ENCODE data around the gene LGALS9. TPM values are rescaled to one million over a fixed set of nuclear protein-coding genes. Genes with fewer than 3 reads are reported as not detected.

Gene LGALS9
- polyA plus RNA-seq, 3 donors = 149 to 581 (median 149) TPM

DNA sequence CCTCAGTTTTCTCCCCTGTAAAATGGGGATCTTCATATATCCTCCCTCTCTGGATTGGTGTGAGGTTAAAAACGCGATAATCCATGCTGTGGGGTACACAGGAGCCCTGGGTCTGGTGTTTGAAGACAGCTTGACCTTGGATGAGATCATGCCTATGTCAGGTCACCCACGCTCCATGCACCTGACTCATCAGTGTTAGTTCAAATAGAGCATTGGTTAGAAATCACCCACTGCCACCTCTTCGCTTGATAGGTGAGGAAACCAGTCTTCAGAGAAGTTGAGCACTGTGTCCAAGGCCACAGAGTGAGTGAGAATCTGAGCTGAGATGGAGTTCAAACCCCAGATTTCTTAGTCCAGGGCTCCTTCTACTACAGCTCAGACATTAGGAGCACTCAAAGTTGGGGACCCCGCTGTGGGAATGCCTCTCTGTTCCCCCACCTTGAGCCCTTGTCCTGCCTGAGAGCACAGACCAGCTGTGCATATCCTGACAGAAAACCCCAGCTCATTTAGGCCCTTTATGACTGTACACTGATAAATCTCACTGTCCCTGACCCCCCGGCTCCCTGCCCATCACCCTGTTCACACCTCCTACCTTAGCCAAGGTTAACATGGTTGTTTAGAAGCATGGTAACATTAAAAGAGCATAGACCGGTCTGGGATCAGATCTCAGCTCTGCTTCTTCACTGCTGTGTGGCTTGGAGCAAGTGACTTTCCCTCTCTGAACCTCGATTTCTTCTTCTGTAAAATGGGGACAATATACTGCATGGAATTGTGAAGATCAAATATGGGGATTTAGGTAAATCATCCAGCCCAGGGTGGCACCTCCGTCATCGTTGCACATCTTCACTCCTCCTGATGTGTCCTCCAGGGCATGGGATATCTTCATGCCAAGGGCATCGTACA, 22.4 kb upstream of the LGALS9 start:
- Mint-ChIP-seq H3K36me3 (peaks cover 88 to 97% of the 10 kb centered on the region in 2 donors), H3K27ac (peak overlapping the region in 2 of 7 donors; percentile 46 to 64), H3K27me3 (ENCODE audit: low read depth in 3 of 3) (peaks cover 0 to 2% (median 2%) of the 10 kb centered on the region in 3 donors), H3K4me3 (no peak overlapping the region), H3K4me1 (no peaks in the 10 kb centered on the region), H3K9me3 (no peaks in the 10 kb centered on the region)
- no peak for DNase-seq
- peak overlapping the region in 1 of 2 donors; percentile 3 for H3K27ac ChIP-seq (ENCODE audit: low read depth in 1 of 2, low read length in 2 of 2)
- no peak overlapping the region for H3K4me3 ChIP-seq (replicated peaks in 1 of 3; ENCODE audit: low read depth in 2 of 3, low read length in 3 of 3)
- H3K9ac ChIP-seq (ENCODE audit: insufficient read depth, low read length, poor library complexity, severe bottlenecking) = no peak overlapping the region
- H3K36me3 ChIP-seq (replicated peaks in 1 of 2; ENCODE audit: control insufficient read depth in 1 of 2, insufficient read depth in 2 of 2, low read length in 2 of 2) = peaks cover 97 to 99% of the 10 kb centered on the region in 2 donors
- peaks cover 22% of the 10 kb centered on the region for H4K20me1 ChIP-seq (ENCODE audit: insufficient read depth, low read length)
- intact Hi-C loops (cut with micrococcal nuclease) = no loop called here
- TF ChIP-seq, protein P1, sequence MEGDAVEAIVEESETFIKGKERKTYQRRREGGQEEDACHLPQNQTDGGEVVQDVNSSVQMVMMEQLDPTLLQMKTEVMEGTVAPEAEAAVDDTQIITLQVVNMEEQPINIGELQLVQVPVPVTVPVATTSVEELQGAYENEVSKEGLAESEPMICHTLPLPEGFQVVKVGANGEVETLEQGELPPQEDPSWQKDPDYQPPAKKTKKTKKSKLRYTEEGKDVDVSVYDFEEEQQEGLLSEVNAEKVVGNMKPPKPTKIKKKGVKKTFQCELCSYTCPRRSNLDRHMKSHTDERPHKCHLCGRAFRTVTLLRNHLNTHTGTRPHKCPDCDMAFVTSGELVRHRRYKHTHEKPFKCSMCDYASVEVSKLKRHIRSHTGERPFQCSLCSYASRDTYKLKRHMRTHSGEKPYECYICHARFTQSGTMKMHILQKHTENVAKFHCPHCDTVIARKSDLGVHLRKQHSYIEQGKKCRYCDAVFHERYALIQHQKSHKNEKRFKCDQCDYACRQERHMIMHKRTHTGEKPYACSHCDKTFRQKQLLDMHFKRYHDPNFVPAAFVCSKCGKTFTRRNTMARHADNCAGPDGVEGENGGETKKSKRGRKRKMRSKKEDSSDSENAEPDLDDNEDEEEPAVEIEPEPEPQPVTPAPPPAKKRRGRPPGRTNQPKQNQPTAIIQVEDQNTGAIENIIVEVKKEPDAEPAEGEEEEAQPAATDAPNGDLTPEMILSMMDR (IDR thresholded peaks at IDR 0.05) = no peak
- H3K79me2 ChIP-seq (ENCODE audit: insufficient read depth, low read length) = no peaks in the 10 kb centered on the region
- no peak overlapping the region for H3K4me2 ChIP-seq (replicated peaks; ENCODE audit: extremely low read depth, low read length, poor library complexity, severe bottlenecking)
- no peak overlapping the region for H2AFZ ChIP-seq (ENCODE audit: insufficient read depth, low read depth, low read length, poor library complexity, severe bottlenecking)
- WGBS (ENCODE audit: insufficient coverage) = 96% methylated on average over 8 of the region's 11 CpGs
- H3K9me3 ChIP-seq (replicated peaks in 1 of 2; ENCODE audit: control insufficient read depth in 1 of 2, insufficient read depth in 1 of 2, low read length in 2 of 2) = no peaks in the 10 kb centered on the region
- H3K4me1 ChIP-seq (ENCODE audit: control insufficient read depth in 1 of 2, insufficient read depth in 2 of 2, low read length in 2 of 2) = no peaks in the 10 kb centered on the region
- no peaks in the 10 kb centered on the region for H3K27me3 ChIP-seq (ENCODE audit: control insufficient read depth in 2 of 2, insufficient read depth in 2 of 2, low read length in 2 of 2)

GRCh38 chr17:27609611-27610303, 21.2 kb upstream of the LGALS9 start:
- Mint-ChIP-seq H3K4me1 (no peaks in the 10 kb centered on the region), H3K9me3 (no peaks in the 10 kb centered on the region), H3K27me3 (ENCODE audit: low read depth in 3 of 3) (peaks cover 0 to 2% (median 2%) of the 10 kb centered on the region in 3 donors), H3K4me3 (no peak overlapping the region), H3K27ac (peak overlapping the region in 2 of 7 donors; percentile 46 to 80), H3K36me3 (peaks cover 88 to 95% of the 10 kb centered on the region in 2 donors)
- Histone ChIP-seq H3K9ac (ENCODE audit: insufficient read depth, low read length, poor library complexity, severe bottlenecking) (no peak overlapping the region), H3K4me1 (ENCODE audit: control insufficient read depth in 1 of 2, insufficient read depth in 2 of 2, low read length in 2 of 2) (no peaks in the 10 kb centered on the region), H4K20me1 (ENCODE audit: insufficient read depth, low read length) (peaks cover 26% of the 10 kb centered on the region), H3K4me2 (replicated peaks; ENCODE audit: extremely low read depth, low read length, poor library complexity, severe bottlenecking) (no peak overlapping the region), H3K36me3 (replicated peaks in 1 of 2; ENCODE audit: control insufficient read depth in 1 of 2, insufficient read depth in 2 of 2, low read length in 2 of 2) (peaks cover 96 to 99% of the 10 kb centered on the region in 2 donors), H2AFZ (ENCODE audit: insufficient read depth, low read depth, low read length, poor library complexity, severe bottlenecking) (no peak overlapping the region), H3K9me3 (replicated peaks in 1 of 2; ENCODE audit: control insufficient read depth in 1 of 2, insufficient read depth in 1 of 2, low read length in 2 of 2) (no peaks in the 10 kb centered on the region), H3K27ac (ENCODE audit: low read depth in 1 of 2, low read length in 2 of 2) (no peak overlapping the region), H3K27me3 (ENCODE audit: control insufficient read depth in 2 of 2, insufficient read depth in 2 of 2, low read length in 2 of 2) (no peaks in the 10 kb centered on the region), H3K4me3 (replicated peaks in 1 of 3; ENCODE audit: low read depth in 2 of 3, low read length in 3 of 3) (no peak overlapping the region), H3K79me2 (ENCODE audit: insufficient read depth, low read length) (no peaks in the 10 kb centered on the region)
- intact Hi-C loops (cut with micrococcal nuclease) = no loop called here
- peak in 2 of 3 donors; percentile 10 to 13 for DNase-seq
- TF ChIP-seq, protein P1 (IDR thresholded peaks at IDR 0.05) = peak; percentile 32
- WGBS (ENCODE audit: insufficient coverage) = 98% methylated on average over 8 of the region's 11 CpGs

All from CD14-positive monocyte (primary cell).